ENCODE data around the gene CCDC170.
"Not testable (repeated sequence)": the region's sequence is repeated elsewhere in the genome, so short reads cannot be mapped to it uniquely, and the experiment has no call there.

The CCDC170 gene

GRCh38 chr6:151539506-151540268 lies 45.9 kb downstream of the CCDC170 start:
- in situ Hi-C loops (cut with MboI; ENCODE audit: low sequenced_read_pairs), result no loop called here

GRCh38 chr6:151544453-151544852 lies 50.6 kb downstream of the CCDC170 start:
- in situ Hi-C loops (cut with MboI; ENCODE audit: low sequenced_read_pairs), result no loop called here

- in situ Hi-C loops (cut with MboI; ENCODE audit: low sequenced_read_pairs), result not testable (repeated sequence)
These were observed 51.1 kb downstream of the CCDC170 start for GRCh38 chr6:151544884-151545283.

- in situ Hi-C loops (cut with MboI; ENCODE audit: low sequenced_read_pairs), result no loop called here
These were observed 53.3 kb downstream of the CCDC170 start for GRCh38 chr6:151546941-151547659.

- in situ Hi-C loops (cut with MboI; ENCODE audit: low sequenced_read_pairs), result no loop called here
These were observed 54.4 kb downstream of the CCDC170 start for GRCh38 chr6:151548201-151548600.

GRCh38 chr6:151549790-151550189 lies 56.0 kb downstream of the CCDC170 start:
- in situ Hi-C loops (cut with MboI; ENCODE audit: low sequenced_read_pairs), result no loop called here

GRCh38 chr6:151550618-151551017 lies 56.8 kb downstream of the CCDC170 start:
- in situ Hi-C loops (cut with MboI; ENCODE audit: low sequenced_read_pairs), result no loop called here

GRCh38 chr6:151551223-151551857 lies 57.5 kb downstream of the CCDC170 start:
- in situ Hi-C loops (cut with MboI; ENCODE audit: low sequenced_read_pairs), result no loop called here

GRCh38 chr6:151553416-151554165 lies 59.8 kb downstream of the CCDC170 start:
- in situ Hi-C loops (cut with MboI; ENCODE audit: low sequenced_read_pairs), result no loop called here

- in situ Hi-C loops (cut with MboI; ENCODE audit: low sequenced_read_pairs), result no loop called here
These were observed 67.4 kb downstream of the CCDC170 start for GRCh38 chr6:151561238-151561637.

- in situ Hi-C loops (cut with MboI; ENCODE audit: low sequenced_read_pairs), result no loop called here
These were observed 70.8 kb downstream of the CCDC170 start for GRCh38 chr6:151564654-151565053.

GRCh38 chr6:151565940-151566339 lies 72.1 kb downstream of the CCDC170 start:
- in situ Hi-C loops (cut with MboI; ENCODE audit: low sequenced_read_pairs), result no loop called here

- in situ Hi-C loops (cut with MboI; ENCODE audit: low sequenced_read_pairs), result no loop called here
These were observed 72.7 kb downstream of the CCDC170 start for GRCh38 chr6:151566557-151566956.

GRCh38 chr6:151576633-151577032 lies 82.8 kb downstream of the CCDC170 start:
- in situ Hi-C loops (cut with MboI; ENCODE audit: low sequenced_read_pairs), result no loop called here

- in situ Hi-C loops (cut with MboI; ENCODE audit: low sequenced_read_pairs), result no loop called here
These were observed 83.4 kb downstream of the CCDC170 start for GRCh38 chr6:151577257-151577656.

- in situ Hi-C loops (cut with MboI; ENCODE audit: low sequenced_read_pairs), result no loop called here
These were observed 91.9 kb downstream of the CCDC170 start for GRCh38 chr6:151585741-151586140.

GRCh38 chr6:151589667-151590066 lies 95.8 kb downstream of the CCDC170 start:
- in situ Hi-C loops (cut with MboI; ENCODE audit: low sequenced_read_pairs), result no loop called here

- in situ Hi-C loops (cut with MboI; ENCODE audit: low sequenced_read_pairs), result no loop called here
These were observed 96.9 kb downstream of the CCDC170 start for GRCh38 chr6:151590742-151591141.

GRCh38 chr6:151592449-151593159 lies 98.8 kb downstream of the CCDC170 start:
- in situ Hi-C loops (cut with MboI; ENCODE audit: low sequenced_read_pairs), result no loop called here

- in situ Hi-C loops (cut with MboI; ENCODE audit: low sequenced_read_pairs), result no loop called here
These were observed 115.5 kb downstream of the CCDC170 start for GRCh38 chr6:151609146-151609902.

Data from HL-60/S4 treated with phorbol 12-myristate 13-acetate at 8.2 ng/mL for 4 days and 3 days (cell line).